HG03354 (cell line): ENCODE data around the gene CFAP65.

Experiments used
- ATAC-seq: cut with Tn5 transposase; IDR thresholded peaks from one replicate; pipeline ENCODE4 v1.9.1; 2021; ENCODE audit warnings: mild to moderate bottlenecking; ENCODE audit not compliant: unreplicated experiment, poor library complexity, severe bottlenecking

CFAP65 gene

DNA sequence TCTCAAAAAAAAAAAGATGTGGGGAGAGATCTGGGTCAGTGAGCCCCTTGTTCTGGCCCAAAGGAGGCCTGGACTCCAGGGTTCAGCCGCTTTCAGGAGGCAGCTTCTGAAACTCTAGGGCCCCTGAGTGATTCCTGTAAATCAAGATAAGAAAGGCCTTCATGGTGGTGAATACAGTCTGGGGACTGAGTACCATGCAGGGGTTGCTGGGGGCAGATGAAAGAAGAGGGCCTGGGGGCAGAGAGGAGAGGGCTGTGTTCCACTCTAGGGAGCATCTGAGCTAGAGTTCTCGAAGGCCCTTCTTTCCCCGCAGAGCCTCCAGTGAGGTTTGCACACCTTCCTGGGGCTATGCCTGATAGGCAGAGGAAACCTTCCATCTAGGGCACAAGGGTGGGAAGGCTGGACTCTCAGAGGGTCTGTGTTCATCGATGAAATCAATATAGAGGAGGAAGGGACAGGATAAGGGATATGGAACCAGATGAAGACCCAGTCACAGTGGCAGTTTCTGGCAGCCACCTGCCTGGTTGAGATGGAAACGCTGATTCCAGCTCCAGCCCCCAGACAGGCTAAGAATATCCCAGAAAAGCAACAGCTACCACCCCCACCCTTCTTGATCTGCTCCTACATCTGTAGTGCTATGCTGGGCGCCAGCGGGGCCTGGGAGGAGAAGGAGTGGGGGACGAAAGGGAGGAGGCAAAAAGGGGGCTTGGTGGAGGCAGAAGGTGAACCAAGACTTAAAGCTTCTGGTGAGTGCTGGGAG lies 86.6 kb downstream of the CFAP65 start:
- ATAC-seq, result no peak

DNA sequence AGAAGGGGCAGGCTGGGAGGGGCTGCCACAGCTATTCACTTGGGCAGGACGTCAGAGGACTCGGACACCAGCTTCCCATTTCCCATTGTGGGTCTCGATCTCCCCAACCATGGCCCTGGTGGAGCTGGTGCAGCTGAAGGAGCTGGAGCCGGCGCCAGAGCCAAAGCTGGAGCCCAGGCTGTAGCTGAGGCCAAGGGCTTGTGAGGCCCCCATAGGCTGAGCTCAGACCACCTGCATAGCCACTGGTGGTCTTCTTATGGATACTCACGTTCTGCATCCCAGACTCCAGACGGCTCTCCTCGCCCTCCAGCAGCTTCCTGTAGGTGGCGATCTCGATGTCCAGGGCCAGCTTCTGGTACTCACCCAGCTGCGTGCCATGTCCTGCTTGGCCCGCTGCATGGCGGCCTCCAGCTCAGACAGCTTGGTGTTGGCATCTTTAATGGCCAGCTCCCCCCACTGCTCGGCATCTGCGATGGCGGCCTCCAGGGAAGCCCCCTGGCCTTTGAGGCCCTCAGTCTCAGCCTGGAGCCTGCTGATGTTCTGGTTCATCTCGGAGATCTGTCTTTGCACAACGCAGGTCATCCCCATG lies 87.9 kb downstream of the CFAP65 start:
- no peak for ATAC-seq
